CD8-positive, alpha-beta memory T cell (primary cell): Measurements from ENCODE around the gene TMEM254. TPM values are rescaled to one million over a fixed set of nuclear protein-coding genes. Genes with fewer than 3 reads are reported as not detected.

Source experiments
- CTCF ChIA-PET: fragments of 350-600 bp; sonication (Branson Sonifier 250); formaldehyde crosslinking; loops from one replicate; lab custom pipeline; 2021; ENCODE audit warnings: antibody characterized with exemption; lab: Charles Lee
- POLR2A ChIA-PET: fragments of 350-600 bp; sonication (Branson Sonifier 250); formaldehyde crosslinking; loops from one replicate; lab custom pipeline; 2021; ENCODE audit warnings: antibody characterized with exemption; lab: Charles Lee
- DNase-seq, 5 donors: peaks; one replicate each; pipeline versions ENCODE4 v3.0.0 to v3.0.0-alpha.2; 2020 to 2022; ENCODE audit warnings: mixed read lengths in 1 of 5
- H3K27ac ChIP-seq: one replicate; pipeline ENCODE4 v1.7.0; 2013; ENCODE audit warnings: low read depth, mild to moderate bottlenecking, low read length, moderate library complexity
- H3K27me3 ChIP-seq: 2 replicates; pipeline ENCODE4 v1.7.0; 2013; ENCODE audit warnings: low read length, mild to moderate bottlenecking; ENCODE audit not compliant: insufficient read depth, poor library complexity, severe bottlenecking
- H3K36me3 ChIP-seq: 2 replicates; pipeline ENCODE4 v1.7.0; 2013; ENCODE audit warnings: mild to moderate bottlenecking, low read length, moderate library complexity; ENCODE audit not compliant: insufficient read depth
- H3K4me1 ChIP-seq: 2 replicates; pipeline ENCODE4 v1.7.0; 2013; ENCODE audit warnings: mild to moderate bottlenecking, low read length, moderate library complexity; ENCODE audit not compliant: insufficient read depth
- H3K4me3 ChIP-seq: 2 replicates; pipeline ENCODE4 v1.7.0; 2013; ENCODE audit warnings: mild to moderate bottlenecking, low read length
- H3K9me3 ChIP-seq: 2 replicates; pipeline ENCODE4 v1.7.0; 2013; ENCODE audit warnings: mild to moderate bottlenecking, low read length
- H3K27ac Mint-ChIP-seq, 8 donors: one replicate each; pipeline ENCODE4 v1.8.0; 2020 to 2021; ENCODE audit warnings: mixed read lengths in 8 of 8, mild to moderate bottlenecking in 6 of 8, inconsistent platforms in 3 of 8, moderate library complexity in 3 of 8
- H3K27me3 Mint-ChIP-seq, 2 donors: one replicate each; pipeline ENCODE4 v1.8.0; 2020 to 2021; ENCODE audit warnings: mixed read lengths in 2 of 2, mild to moderate bottlenecking in 1 of 2, moderate library complexity in 1 of 2
- H3K36me3 Mint-ChIP-seq, 3 donors: one replicate each; pipeline ENCODE4 v1.8.0; 2020 to 2021; ENCODE audit warnings: mixed read lengths in 3 of 3, inconsistent platforms in 1 of 3, mild to moderate bottlenecking in 1 of 3
- H3K4me1 Mint-ChIP-seq, 3 donors: one replicate each; pipeline ENCODE4 v1.8.0; 2020 to 2021; ENCODE audit warnings: mixed read lengths in 3 of 3, inconsistent platforms in 1 of 3, mild to moderate bottlenecking in 1 of 3
- H3K4me3 Mint-ChIP-seq, 7 donors: one replicate each; pipeline ENCODE4 v1.8.0; 2020 to 2021; ENCODE audit warnings: mixed read lengths in 7 of 7, mild to moderate bottlenecking in 6 of 7, moderate library complexity in 4 of 7, inconsistent platforms in 2 of 7
- H3K9me3 Mint-ChIP-seq, 5 donors: one replicate each; pipeline ENCODE4 v1.8.0; 2020 to 2022; ENCODE audit warnings: mixed read lengths in 5 of 5, mild to moderate bottlenecking in 3 of 5, moderate library complexity in 2 of 5, inconsistent platforms in 1 of 5
- polyA plus RNA-seq: library from polyadenylated mRNA; unstranded; fragments of 300-500 nt; fragmentation: Illumina TruSeq; gene quantifications from one replicate; pipeline ENCODE4 v1.2.3, GENCODE V29; 2021
- total RNA-seq, 2 experiments: library from RNA; stranded (reverse); gene quantifications; one replicate each; pipeline ENCODE4 v1.2.3, GENCODE V29; 2021

Gene TMEM254
- total and polyA plus RNA-seq, 3 experiments from 2014 or later = 10.1 to 30.8 (median 11.8) TPM

- Histone ChIP-seq H3K4me3 (no peak overlapping the region), H3K9me3 (no peaks in the 10 kb centered on the region), H3K36me3 (no peaks in the 10 kb centered on the region), H3K4me1 (no peaks in the 10 kb centered on the region), H3K27ac (no peak overlapping the region), H3K27me3 (peaks cover 9% of the 10 kb centered on the region)
- Mint-ChIP-seq H3K36me3 (no peaks in the 10 kb centered on the region), H3K4me1 (peaks cover 0 to 2% (median 0%) of the 10 kb centered on the region in 3 donors), H3K27ac (no peak overlapping the region), H3K4me3 (no peak overlapping the region), H3K9me3 (no peaks in the 10 kb centered on the region), H3K27me3 (peaks cover 37 to 39% of the 10 kb centered on the region in 2 donors)
- POLR2A ChIA-PET = no interaction called here
- CTCF ChIA-PET = no interaction called here
- DNase-seq = no peak
Observed at GRCh38 chr10:80137920-80138319, 59.5 kb downstream of the TMEM254 start.

GRCh38 chr10:80139265-80139664 is 60.8 kb downstream of the TMEM254 start:
- ChIA-PET CTCF (interaction anchor here (6.8 kb wide), 1 partner anchor 82 kb away, joined by 62 read pairs; no protein-coding TSS in a partner anchor), POLR2A (no interaction called here)
- Mint-ChIP-seq H3K27ac (peak overlapping the region in 1 of 8 donors; percentile 29), H3K4me3 (peak overlapping the region in 1 of 7 donors; percentile 79), H3K9me3 (no peaks in the 10 kb centered on the region), H3K36me3 (no peaks in the 10 kb centered on the region), H3K27me3 (peaks cover 25 to 30% of the 10 kb centered on the region in 2 donors), H3K4me1 (peaks cover 6 to 7% (median 7%) of the 10 kb centered on the region in 3 donors)
- no peak for DNase-seq
- Histone ChIP-seq H3K36me3 (no peaks in the 10 kb centered on the region), H3K27ac (no peak overlapping the region), H3K27me3 (peaks cover 3% of the 10 kb centered on the region), H3K4me3 (no peak overlapping the region), H3K4me1 (peaks cover 6% of the 10 kb centered on the region), H3K9me3 (no peaks in the 10 kb centered on the region)

- no peak for DNase-seq
- Histone ChIP-seq H3K4me1 (peaks cover 14% of the 10 kb centered on the region), H3K27me3 (peaks cover 3% of the 10 kb centered on the region), H3K4me3 (no peak overlapping the region), H3K36me3 (no peaks in the 10 kb centered on the region), H3K27ac (no peak overlapping the region), H3K9me3 (no peaks in the 10 kb centered on the region)
- Mint-ChIP-seq H3K27ac (peak overlapping the region in 1 of 8 donors; percentile 64), H3K4me1 (peaks cover 13 to 17% (median 17%) of the 10 kb centered on the region in 3 donors), H3K9me3 (no peaks in the 10 kb centered on the region), H3K27me3 (peaks cover 23 to 26% of the 10 kb centered on the region in 2 donors), H3K4me3 (peak overlapping the region in 1 of 7 donors; percentile 8), H3K36me3 (no peaks in the 10 kb centered on the region)
- POLR2A ChIA-PET = no interaction called here
- CTCF ChIA-PET = interaction anchor here (6.8 kb wide), 1 partner anchor 82 kb away, joined by 62 read pairs; no protein-coding TSS in a partner anchor
Observed at GRCh38 chr10:80140251-80140650, 61.8 kb downstream of the TMEM254 start.

- CTCF ChIA-PET = interaction anchor here (1.2 to 6.8 kb wide), 3 partner anchors 9 to 80 kb away, joined by 3 to 62 read pairs (median 3); no protein-coding TSS in a partner anchor
- no peaks in the 10 kb centered on the region for H3K36me3 ChIP-seq
- peaks cover 19 to 26% of the 10 kb centered on the region in 2 donors for H3K27me3 Mint-ChIP-seq
- H3K36me3 Mint-ChIP-seq = no peaks in the 10 kb centered on the region
- no peak overlapping the region for H3K4me3 ChIP-seq
- no peak overlapping the region for H3K4me3 Mint-ChIP-seq
- DNase-seq = no peak
- POLR2A ChIA-PET = no interaction called here
- no peaks in the 10 kb centered on the region for H3K9me3 ChIP-seq
- H3K4me1 Mint-ChIP-seq = peaks cover 17 to 23% (median 22%) of the 10 kb centered on the region in 3 donors
- peaks cover 14% of the 10 kb centered on the region for H3K4me1 ChIP-seq
- no peak overlapping the region for H3K27ac ChIP-seq
- H3K27me3 ChIP-seq = peaks cover 1% of the 10 kb centered on the region
- H3K27ac Mint-ChIP-seq = peak overlapping the region in 1 of 8 donors; percentile 76
- H3K9me3 Mint-ChIP-seq = no peaks in the 10 kb centered on the region
Observed at GRCh38 chr10:80141696-80142460, 63.4 kb downstream of the TMEM254 start.

Other genes starting within 250 kb of the TMEM254 start
- gene SFTPD, start 129.6 kb upstream of the TMEM254 start, total RNA-seq = not detected
- not detected for gene SFTPD, start 129.6 kb upstream of the TMEM254 start, polyA plus RNA-seq
- gene PLAC9, start 54.1 kb downstream of the TMEM254 start, total RNA-seq = not detected
- gene PLAC9, start 54.1 kb downstream of the TMEM254 start, polyA plus RNA-seq = not detected
- gene ANXA11, start 126.9 kb downstream of the TMEM254 start, total RNA-seq = 100 to 1,000 TPM; 211 to 217 TPM
- 292 TPM for gene ANXA11, start 126.9 kb downstream of the TMEM254 start, polyA plus RNA-seq
- not detected for gene MAT1A, start 211.0 kb downstream of the TMEM254 start, total RNA-seq
- gene MAT1A, start 211.0 kb downstream of the TMEM254 start, polyA plus RNA-seq = not detected